Amniotic epithelial cell (primary cell): ENCODE measurements around the gene PRSS22.

Experiments
- DNase-seq: peaks from one replicate; pipeline ENCODE4 v3.0.0-alpha.2; 2010; ENCODE audit warnings: low read depth

The PRSS22 gene

GRCh38 chr16:2881783-2882649 lies 24.0 kb upstream of the PRSS22 start:
- no peak for DNase-seq

GRCh38 chr16:2879854-2880508 lies 22.0 kb upstream of the PRSS22 start:
- no peak for DNase-seq

- DNase-seq: peak; percentile 52
These were observed 17.0 kb upstream of the PRSS22 start for GRCh38 chr16:2874912-2875362.

GRCh38 chr16:2874032-2874911 lies 16.3 kb upstream of the PRSS22 start:
- no peak for DNase-seq

GRCh38 chr16:2871926-2872325 lies 14.0 kb upstream of the PRSS22 start:
- no peak for DNase-seq

GRCh38 chr16:2867987-2868789 lies 10.2 kb upstream of the PRSS22 start:
- DNase-seq: peak; percentile 87

- no peak for DNase-seq
These were observed 9.7 kb upstream of the PRSS22 start for GRCh38 chr16:2867661-2867986.

- no peak for DNase-seq
These were observed 8.5 kb upstream of the PRSS22 start for GRCh38 chr16:2866431-2866830.

GRCh38 chr16:2865651-2866050 lies 7.7 kb upstream of the PRSS22 start:
- no peak for DNase-seq

GRCh38 chr16:2860826-2861567 lies 3.0 kb upstream of the PRSS22 start:
- DNase-seq: no peak

- no peak for DNase-seq
These were observed 1.8 kb upstream of the PRSS22 start for GRCh38 chr16:2859686-2860265.

GRCh38 chr16:2858245-2859025 lies 465 bp upstream of the PRSS22 start:
- no peak for DNase-seq

GRCh38 chr16:2856686-2857450 lies 1.1 kb downstream of the PRSS22 start:
- no peak for DNase-seq

GRCh38 chr16:2856061-2856670 lies 1.8 kb downstream of the PRSS22 start:
- DNase-seq: no peak

- DNase-seq: no peak
These were observed 2.4 kb downstream of the PRSS22 start for GRCh38 chr16:2855536-2855935.

GRCh38 chr16:2854700-2855309 lies 3.2 kb downstream of the PRSS22 start:
- DNase-seq: no peak

- DNase-seq: no peak
These were observed 4.4 kb downstream of the PRSS22 start for GRCh38 chr16:2853531-2854073.
